ENCODE data around the gene C1orf122.
A peak's percentile ranks its signal among the peaks of the same experiment; 100 is the strongest.

DNA sequence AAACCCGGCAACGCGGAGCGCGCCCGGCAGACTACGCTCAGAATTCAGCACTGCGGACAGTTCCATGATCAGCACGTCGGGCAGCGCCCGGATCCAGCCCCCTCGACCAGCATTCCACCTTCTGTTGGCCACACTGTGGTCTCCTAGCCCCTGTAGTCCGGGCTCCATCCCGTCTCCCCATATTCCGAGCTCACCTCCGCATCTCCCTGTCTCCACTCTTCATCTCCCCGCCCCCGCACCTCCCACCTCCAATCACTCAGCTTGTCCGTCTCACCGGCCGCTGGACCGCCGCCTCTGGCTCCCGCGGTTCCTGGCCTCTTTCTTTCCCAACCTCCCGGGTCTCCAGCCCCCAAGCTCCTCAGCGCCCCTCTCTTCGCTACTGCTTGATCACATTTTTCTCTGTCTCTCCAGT lies 43.2 kb upstream of the C1orf122 start:
- TF ChIP-seq ZNF462 (CRISPR knock-in tag; IDR thresholded peaks at IDR 0.05) (no peak), ZNF331 (CRISPR knock-in tag; IDR thresholded peaks at IDR 0.05; ENCODE audit: low read depth) (no peak; the same call in 1 of the 2 replicates), EZH2 (IDR thresholded peaks at IDR 0.05; ENCODE audit: low read depth, unreplicated experiment) (no peak), POLR2AphosphoS5 (IDR thresholded peaks at IDR 0.05; ENCODE audit: low read depth) (no peak), ETS1 (IDR thresholded peaks at IDR 0.05) (no peak)
- TF ChIP-seq, protein P1, sequence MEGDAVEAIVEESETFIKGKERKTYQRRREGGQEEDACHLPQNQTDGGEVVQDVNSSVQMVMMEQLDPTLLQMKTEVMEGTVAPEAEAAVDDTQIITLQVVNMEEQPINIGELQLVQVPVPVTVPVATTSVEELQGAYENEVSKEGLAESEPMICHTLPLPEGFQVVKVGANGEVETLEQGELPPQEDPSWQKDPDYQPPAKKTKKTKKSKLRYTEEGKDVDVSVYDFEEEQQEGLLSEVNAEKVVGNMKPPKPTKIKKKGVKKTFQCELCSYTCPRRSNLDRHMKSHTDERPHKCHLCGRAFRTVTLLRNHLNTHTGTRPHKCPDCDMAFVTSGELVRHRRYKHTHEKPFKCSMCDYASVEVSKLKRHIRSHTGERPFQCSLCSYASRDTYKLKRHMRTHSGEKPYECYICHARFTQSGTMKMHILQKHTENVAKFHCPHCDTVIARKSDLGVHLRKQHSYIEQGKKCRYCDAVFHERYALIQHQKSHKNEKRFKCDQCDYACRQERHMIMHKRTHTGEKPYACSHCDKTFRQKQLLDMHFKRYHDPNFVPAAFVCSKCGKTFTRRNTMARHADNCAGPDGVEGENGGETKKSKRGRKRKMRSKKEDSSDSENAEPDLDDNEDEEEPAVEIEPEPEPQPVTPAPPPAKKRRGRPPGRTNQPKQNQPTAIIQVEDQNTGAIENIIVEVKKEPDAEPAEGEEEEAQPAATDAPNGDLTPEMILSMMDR (conservative IDR thresholded peaks at IDR 0.05; ENCODE audit: low read depth in 2 of 2) = no peak
- TF ChIP-seq, protein P2, sequence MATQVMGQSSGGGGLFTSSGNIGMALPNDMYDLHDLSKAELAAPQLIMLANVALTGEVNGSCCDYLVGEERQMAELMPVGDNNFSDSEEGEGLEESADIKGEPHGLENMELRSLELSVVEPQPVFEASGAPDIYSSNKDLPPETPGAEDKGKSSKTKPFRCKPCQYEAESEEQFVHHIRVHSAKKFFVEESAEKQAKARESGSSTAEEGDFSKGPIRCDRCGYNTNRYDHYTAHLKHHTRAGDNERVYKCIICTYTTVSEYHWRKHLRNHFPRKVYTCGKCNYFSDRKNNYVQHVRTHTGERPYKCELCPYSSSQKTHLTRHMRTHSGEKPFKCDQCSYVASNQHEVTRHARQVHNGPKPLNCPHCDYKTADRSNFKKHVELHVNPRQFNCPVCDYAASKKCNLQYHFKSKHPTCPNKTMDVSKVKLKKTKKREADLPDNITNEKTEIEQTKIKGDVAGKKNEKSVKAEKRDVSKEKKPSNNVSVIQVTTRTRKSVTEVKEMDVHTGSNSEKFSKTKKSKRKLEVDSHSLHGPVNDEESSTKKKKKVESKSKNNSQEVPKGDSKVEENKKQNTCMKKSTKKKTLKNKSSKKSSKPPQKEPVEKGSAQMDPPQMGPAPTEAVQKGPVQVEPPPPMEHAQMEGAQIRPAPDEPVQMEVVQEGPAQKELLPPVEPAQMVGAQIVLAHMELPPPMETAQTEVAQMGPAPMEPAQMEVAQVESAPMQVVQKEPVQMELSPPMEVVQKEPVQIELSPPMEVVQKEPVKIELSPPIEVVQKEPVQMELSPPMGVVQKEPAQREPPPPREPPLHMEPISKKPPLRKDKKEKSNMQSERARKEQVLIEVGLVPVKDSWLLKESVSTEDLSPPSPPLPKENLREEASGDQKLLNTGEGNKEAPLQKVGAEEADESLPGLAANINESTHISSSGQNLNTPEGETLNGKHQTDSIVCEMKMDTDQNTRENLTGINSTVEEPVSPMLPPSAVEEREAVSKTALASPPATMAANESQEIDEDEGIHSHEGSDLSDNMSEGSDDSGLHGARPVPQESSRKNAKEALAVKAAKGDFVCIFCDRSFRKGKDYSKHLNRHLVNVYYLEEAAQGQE (IDR thresholded peaks at IDR 0.05; ENCODE audit: unreplicated experiment) = peak; percentile 98
